ENCODE results near the gene C1QTNF5. TPM values are rescaled to one million over a fixed set of nuclear protein-coding genes. Genes with fewer than 3 reads are reported as not detected.

C1QTNF5 gene
- total and polyA plus RNA-seq, 7 experiments from 2014 or later, result not detected

GRCh38 chr11:119305556-119306372 lies 34.9 kb downstream of the C1QTNF5 start:
- H3K36me3 Mint-ChIP-seq, result peaks cover 17 to 32% (median 27%) of the 10 kb centered on the region in 5 donors
- ChIA-PET POLR2A (interaction anchor here (0.6 to 3.1 kb wide), 14 partner anchors 9 to 400 kb away, joined by 3 to 19 read pairs (median 4); partner anchors contain the start of genes C2CD2L, CBL and VPS11), CTCF (interaction anchor here (0.5 to 4.8 kb wide), 11 partner anchors 17 to 268 kb away, joined by 3 to 42 read pairs (median 3); partner anchors contain the start of gene DPAGT1)
- peak overlapping the region; percentile 89 to 100 (median 98) for H3K27ac Mint-ChIP-seq
- Histone ChIP-seq H3K36me3 (ENCODE audit: control insufficient read depth in 2 of 3, insufficient read depth in 3 of 3, low read length in 3 of 3) (peaks cover 4 to 31% (median 9%) of the 10 kb centered on the region in 3 experiments), H3K4me1 (ENCODE audit: control insufficient read depth in 2 of 2, insufficient read depth in 2 of 2, low read length in 2 of 2) (peaks cover 0 to 31% of the 10 kb centered on the region in 2 donors), H3K9me3 (ENCODE audit: control insufficient read depth in 2 of 3, low read length in 3 of 3) (no peaks in the 10 kb centered on the region), H3K27me3 (ENCODE audit: control insufficient read depth in 2 of 2, insufficient read depth in 2 of 2, low read length in 2 of 2) (no peaks in the 10 kb centered on the region), H3K27ac (ENCODE audit: low read depth, low read length) (peak overlapping the region; percentile 76), H3K4me3 (ENCODE audit: low read length) (peak overlapping the region; percentile 8)
- H3K4me3 Mint-ChIP-seq, result peak overlapping the region; percentile 31 to 88 (median 80)
- ATAC-seq (peak; percentile 12), DNase-seq (peak in 5 of 9 donors; percentile 21 to 52 (median 40))
- intact Hi-C loops (cut with micrococcal nuclease), result loop anchor here in 1 of 2 donors (1.0 kb wide), 2 partner anchors 10 to 16 kb away; no protein-coding TSS in a partner anchor
- H3K27me3 Mint-ChIP-seq, result no peaks in the 10 kb centered on the region
- peaks cover 0 to 5% (median 0%) of the 10 kb centered on the region in 11 donors for H3K9me3 Mint-ChIP-seq
- H3K4me1 Mint-ChIP-seq, result peaks cover 21 to 55% (median 42%) of the 10 kb centered on the region in 7 donors

- POLR2A ChIA-PET, result interaction anchor here (0.8 to 1.3 kb wide), 2 partner anchors 11 to 16 kb away, joined by 3 read pairs; no protein-coding TSS in a partner anchor
- intact Hi-C loops (cut with micrococcal nuclease), result no loop called here
- ATAC-seq (no peak), DNase-seq (no peak)
- H3K4me3 ChIP-seq (ENCODE audit: low read length), result no peak overlapping the region
- H3K27me3 ChIP-seq (ENCODE audit: control insufficient read depth in 2 of 2, insufficient read depth in 2 of 2, low read length in 2 of 2), result no peaks in the 10 kb centered on the region
- Mint-ChIP-seq H3K9me3 (peaks cover 0 to 1% (median 0%) of the 10 kb centered on the region in 11 donors), H3K4me3 (no peak overlapping the region), H3K36me3 (peaks cover 21 to 55% (median 38%) of the 10 kb centered on the region in 5 donors), H3K27ac (peak overlapping the region in 8 of 9 donors; percentile 9 to 100 (median 98)), H3K27me3 (no peaks in the 10 kb centered on the region), H3K4me1 (peaks cover 21 to 55% (median 42%) of the 10 kb centered on the region in 7 donors)
- CTCF ChIA-PET, result interaction anchor here (1.3 to 3.7 kb wide), 3 partner anchors 19 to 98 kb away, joined by 3 to 19 read pairs (median 4); partner anchors contain the start of gene CBL
- peaks cover 17 to 55% (median 28%) of the 10 kb centered on the region in 3 experiments for H3K36me3 ChIP-seq (ENCODE audit: control insufficient read depth in 2 of 3, insufficient read depth in 3 of 3, low read length in 3 of 3)
- H3K9me3 ChIP-seq (ENCODE audit: control insufficient read depth in 2 of 3, low read length in 3 of 3), result no peaks in the 10 kb centered on the region
- no peak overlapping the region for H3K27ac ChIP-seq (ENCODE audit: low read depth, low read length)
- H3K4me1 ChIP-seq (ENCODE audit: control insufficient read depth in 2 of 2, insufficient read depth in 2 of 2, low read length in 2 of 2), result peaks cover 0 to 31% of the 10 kb centered on the region in 2 donors
These were observed 37.4 kb downstream of the C1QTNF5 start for GRCh38 chr11:119303227-119303718.

GRCh38 chr11:119300198-119300964 lies 40.3 kb downstream of the C1QTNF5 start:
- Histone ChIP-seq H3K36me3 (ENCODE audit: control insufficient read depth in 2 of 3, insufficient read depth in 3 of 3, low read length in 3 of 3) (peaks cover 22 to 73% (median 39%) of the 10 kb centered on the region in 3 experiments), H3K27me3 (ENCODE audit: control insufficient read depth in 2 of 2, insufficient read depth in 2 of 2, low read length in 2 of 2) (no peaks in the 10 kb centered on the region), H3K4me3 (ENCODE audit: low read length) (no peak overlapping the region), H3K27ac (ENCODE audit: low read depth, low read length) (no peak overlapping the region), H3K9me3 (ENCODE audit: control insufficient read depth in 2 of 3, low read length in 3 of 3) (no peaks in the 10 kb centered on the region), H3K4me1 (ENCODE audit: control insufficient read depth in 2 of 2, insufficient read depth in 2 of 2, low read length in 2 of 2) (peaks cover 0 to 8% of the 10 kb centered on the region in 2 donors)
- H3K9me3 Mint-ChIP-seq, result peaks cover 0 to 1% (median 0%) of the 10 kb centered on the region in 11 donors
- H3K36me3 Mint-ChIP-seq, result peaks cover 27 to 70% (median 41%) of the 10 kb centered on the region in 5 donors
- peaks cover 8 to 32% (median 19%) of the 10 kb centered on the region in 7 donors for H3K4me1 Mint-ChIP-seq
- intact Hi-C loops (cut with micrococcal nuclease), result no loop called here
- H3K4me3 Mint-ChIP-seq, result no peak overlapping the region
- POLR2A ChIA-PET, result interaction anchor here (0.6 to 3.0 kb wide), 6 partner anchors 8 to 206 kb away, joined by 3 to 9 read pairs (median 4); no protein-coding TSS in a partner anchor
- CTCF ChIA-PET, result interaction anchor here (0.7 to 1.8 kb wide), 4 partner anchors 21 to 104 kb away, joined by 3 to 5 read pairs (median 3); partner anchors contain the start of gene CBL
- peak overlapping the region in 6 of 9 donors; percentile 26 to 98 (median 50) for H3K27ac Mint-ChIP-seq
- DNase-seq (no peak), ATAC-seq (no peak)
- H3K27me3 Mint-ChIP-seq, result no peaks in the 10 kb centered on the region

GRCh38 chr11:119299416-119299815 lies 41.3 kb downstream of the C1QTNF5 start:
- Mint-ChIP-seq H3K36me3 (peaks cover 27 to 74% (median 39%) of the 10 kb centered on the region in 5 donors), H3K9me3 (no peaks in the 10 kb centered on the region), H3K4me3 (no peak overlapping the region), H3K4me1 (peaks cover 0 to 22% (median 11%) of the 10 kb centered on the region in 7 donors), H3K27ac (peak overlapping the region in 2 of 9 donors; percentile 12 to 18), H3K27me3 (no peaks in the 10 kb centered on the region)
- intact Hi-C loops (cut with micrococcal nuclease), result no loop called here
- Histone ChIP-seq H3K36me3 (ENCODE audit: control insufficient read depth in 2 of 3, insufficient read depth in 3 of 3, low read length in 3 of 3) (peaks cover 27 to 75% (median 39%) of the 10 kb centered on the region in 3 experiments), H3K27ac (ENCODE audit: low read depth, low read length) (no peak overlapping the region), H3K27me3 (ENCODE audit: control insufficient read depth in 2 of 2, insufficient read depth in 2 of 2, low read length in 2 of 2) (no peaks in the 10 kb centered on the region), H3K9me3 (ENCODE audit: control insufficient read depth in 2 of 3, low read length in 3 of 3) (no peaks in the 10 kb centered on the region), H3K4me1 (ENCODE audit: control insufficient read depth in 2 of 2, insufficient read depth in 2 of 2, low read length in 2 of 2) (no peaks in the 10 kb centered on the region), H3K4me3 (ENCODE audit: low read length) (no peak overlapping the region)
- ATAC-seq, result no peak
- ChIA-PET POLR2A (interaction anchor here (0.9 to 3.0 kb wide), 5 partner anchors 9 to 205 kb away, joined by 3 to 9 read pairs (median 4); no protein-coding TSS in a partner anchor), CTCF (interaction anchor here (1.8 kb wide), 1 partner anchor 22 kb away, joined by 5 read pairs; no protein-coding TSS in a partner anchor)
- DNase-seq, result no peak

GRCh38 chr11:119298726-119299125 lies 42.0 kb downstream of the C1QTNF5 start:
- Mint-ChIP-seq H3K36me3 (peaks cover 25 to 69% (median 34%) of the 10 kb centered on the region in 5 donors), H3K4me1 (peaks cover 0 to 16% (median 6%) of the 10 kb centered on the region in 7 donors), H3K9me3 (no peaks in the 10 kb centered on the region), H3K27ac (peak overlapping the region in 1 of 9 donors; percentile 18), H3K4me3 (no peak overlapping the region), H3K27me3 (no peaks in the 10 kb centered on the region)
- H3K4me1 ChIP-seq (ENCODE audit: control insufficient read depth in 2 of 2, insufficient read depth in 2 of 2, low read length in 2 of 2), result no peaks in the 10 kb centered on the region
- H3K27me3 ChIP-seq (ENCODE audit: control insufficient read depth in 2 of 2, insufficient read depth in 2 of 2, low read length in 2 of 2), result no peaks in the 10 kb centered on the region
- no peak for ATAC-seq
- no peaks in the 10 kb centered on the region for H3K9me3 ChIP-seq (ENCODE audit: control insufficient read depth in 2 of 3, low read length in 3 of 3)
- intact Hi-C loops (cut with micrococcal nuclease), result no loop called here
- DNase-seq, result no peak
- no peak overlapping the region for H3K27ac ChIP-seq (ENCODE audit: low read depth, low read length)
- POLR2A ChIA-PET, result interaction anchor here (1.0 to 3.0 kb wide), 3 partner anchors 10 to 22 kb away, joined by 3 to 9 read pairs (median 4); no protein-coding TSS in a partner anchor
- H3K4me3 ChIP-seq (ENCODE audit: low read length), result no peak overlapping the region
- peaks cover 27 to 72% (median 39%) of the 10 kb centered on the region in 3 experiments for H3K36me3 ChIP-seq (ENCODE audit: control insufficient read depth in 2 of 3, insufficient read depth in 3 of 3, low read length in 3 of 3)
- CTCF ChIA-PET, result no interaction called here
